ENCODE data around the gene UTP3.
A peak's percentile ranks its signal among the peaks of the same experiment; 100 is the strongest.

Gene UTP3

DNA sequence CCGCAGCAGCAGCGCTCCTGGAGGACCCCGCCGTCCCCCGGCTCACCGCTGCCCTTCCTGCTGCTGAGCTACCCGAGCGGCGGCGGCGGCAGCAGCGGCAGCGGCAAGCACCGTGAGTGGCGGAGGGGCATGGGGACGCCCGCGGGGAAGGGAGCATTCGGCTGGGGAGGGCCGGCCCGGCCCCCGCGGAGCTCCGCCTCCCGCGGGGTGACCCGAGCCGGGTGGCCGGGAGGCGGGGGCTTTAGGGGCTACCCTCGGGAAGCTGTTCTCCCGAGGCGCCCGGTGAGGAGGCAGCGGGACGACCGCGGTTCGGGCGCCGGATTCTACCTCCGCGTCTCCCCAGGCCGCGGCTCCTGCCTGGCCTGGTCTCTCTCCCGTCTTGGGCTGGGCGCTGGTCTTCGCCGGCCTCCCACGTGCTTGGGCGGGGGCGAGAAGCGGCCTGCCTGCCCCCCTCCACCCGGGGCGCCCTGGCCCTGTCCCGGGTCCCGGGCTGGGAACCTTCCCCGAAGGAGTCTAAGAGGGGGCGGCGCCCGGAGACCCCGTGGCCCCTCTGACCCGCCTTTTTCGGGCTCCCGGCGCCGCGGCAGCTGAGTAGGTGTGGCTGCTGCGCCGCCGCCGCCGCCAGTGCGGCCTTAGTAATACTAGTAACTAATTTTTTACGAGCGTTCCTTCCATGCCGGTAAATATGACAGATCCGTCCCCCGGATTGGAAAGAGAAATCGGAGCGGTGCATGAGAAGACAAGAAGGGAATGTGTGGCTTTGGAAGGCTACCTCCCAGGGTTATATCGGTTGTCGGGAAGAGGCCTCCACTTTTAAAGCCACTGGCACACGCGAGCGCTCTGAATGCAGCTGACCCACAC is 17.1 kb downstream of the UTP3 start:
- TF ChIP-seq MYC (IDR thresholded peaks at IDR 0.05; ENCODE audit: low read depth, low read length) (peak; percentile 49), POLR2A (IDR thresholded peaks at IDR 0.05; ENCODE audit: extremely low read depth, insufficient read length) (peak; percentile 9)
- TF ChIP-seq, protein P1, sequence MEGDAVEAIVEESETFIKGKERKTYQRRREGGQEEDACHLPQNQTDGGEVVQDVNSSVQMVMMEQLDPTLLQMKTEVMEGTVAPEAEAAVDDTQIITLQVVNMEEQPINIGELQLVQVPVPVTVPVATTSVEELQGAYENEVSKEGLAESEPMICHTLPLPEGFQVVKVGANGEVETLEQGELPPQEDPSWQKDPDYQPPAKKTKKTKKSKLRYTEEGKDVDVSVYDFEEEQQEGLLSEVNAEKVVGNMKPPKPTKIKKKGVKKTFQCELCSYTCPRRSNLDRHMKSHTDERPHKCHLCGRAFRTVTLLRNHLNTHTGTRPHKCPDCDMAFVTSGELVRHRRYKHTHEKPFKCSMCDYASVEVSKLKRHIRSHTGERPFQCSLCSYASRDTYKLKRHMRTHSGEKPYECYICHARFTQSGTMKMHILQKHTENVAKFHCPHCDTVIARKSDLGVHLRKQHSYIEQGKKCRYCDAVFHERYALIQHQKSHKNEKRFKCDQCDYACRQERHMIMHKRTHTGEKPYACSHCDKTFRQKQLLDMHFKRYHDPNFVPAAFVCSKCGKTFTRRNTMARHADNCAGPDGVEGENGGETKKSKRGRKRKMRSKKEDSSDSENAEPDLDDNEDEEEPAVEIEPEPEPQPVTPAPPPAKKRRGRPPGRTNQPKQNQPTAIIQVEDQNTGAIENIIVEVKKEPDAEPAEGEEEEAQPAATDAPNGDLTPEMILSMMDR (IDR thresholded peaks at IDR 0.05; ENCODE audit: low read depth, low read length), result no peak
- TF ChIP-seq, protein P2, sequence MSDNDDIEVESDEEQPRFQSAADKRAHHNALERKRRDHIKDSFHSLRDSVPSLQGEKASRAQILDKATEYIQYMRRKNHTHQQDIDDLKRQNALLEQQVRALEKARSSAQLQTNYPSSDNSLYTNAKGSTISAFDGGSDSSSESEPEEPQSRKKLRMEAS (IDR thresholded peaks at IDR 0.05; ENCODE audit: low read depth, low read length), result peak; percentile 79
- peak; percentile 82 for DNase-seq (ENCODE audit: low read depth)

DNA sequence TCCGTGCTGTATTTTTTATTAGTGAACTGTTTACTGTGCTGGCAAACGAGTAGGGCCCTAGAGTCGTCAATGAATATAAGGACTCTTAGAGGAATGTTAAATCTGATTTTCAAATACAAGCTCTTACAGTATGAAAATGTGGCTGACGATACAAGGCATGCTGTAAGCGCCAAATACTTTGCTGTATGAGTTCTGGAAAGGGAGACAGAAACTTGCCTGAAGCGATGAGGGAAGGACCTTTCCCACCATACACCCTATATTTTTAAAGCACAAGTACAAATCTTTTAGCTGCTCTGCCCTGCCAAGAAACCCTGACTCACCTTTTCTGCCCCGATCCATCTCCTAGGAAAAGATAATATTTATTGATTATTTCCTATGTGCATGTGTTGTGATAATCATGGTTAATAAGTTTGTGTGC is 17.7 kb downstream of the UTP3 start:
- no peak for DNase-seq (ENCODE audit: low read depth)
- TF ChIP-seq, protein P1 (IDR thresholded peaks at IDR 0.05; ENCODE audit: low read depth, low read length), result no peak
- TF ChIP-seq, protein P2 (IDR thresholded peaks at IDR 0.05; ENCODE audit: low read depth, low read length), result no peak
- TF ChIP-seq POLR2A (IDR thresholded peaks at IDR 0.05; ENCODE audit: extremely low read depth, insufficient read length), result no peak
- no peak for TF ChIP-seq MYC (IDR thresholded peaks at IDR 0.05; ENCODE audit: low read depth, low read length)

More for the DNA sequence above, 17.1 kb downstream of the UTP3 start:
- H3K4me3 ChIP-seq (ENCODE audit: low read depth, low read length), result peak overlapping the region; percentile 82

DNA sequence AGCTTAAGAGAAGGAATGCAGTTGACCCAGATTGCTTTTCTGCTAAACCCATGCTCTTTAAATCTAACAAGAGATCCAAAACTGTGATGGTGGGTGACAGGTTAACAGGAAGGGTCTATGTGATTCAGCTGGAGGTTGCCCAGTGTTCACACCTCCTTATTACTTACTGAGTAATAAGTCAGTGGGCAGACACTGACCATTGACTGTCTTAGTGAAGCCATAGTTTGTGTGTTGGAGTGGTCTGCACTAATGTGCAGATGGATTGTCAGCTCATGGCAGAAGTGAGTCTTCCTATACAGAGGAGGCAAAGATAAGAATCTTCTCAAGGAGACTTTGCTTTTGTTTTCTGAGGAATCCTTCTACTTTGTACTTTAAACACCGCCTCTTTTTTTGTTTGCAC is 18.2 kb downstream of the UTP3 start:
- H3K4me3 ChIP-seq (ENCODE audit: low read depth, low read length), result peak overlapping the region; percentile 82
- DNase-seq (ENCODE audit: low read depth), result peak; percentile 14
- no peak for TF ChIP-seq MYC (IDR thresholded peaks at IDR 0.05; ENCODE audit: low read depth, low read length)
- TF ChIP-seq, protein P2 (IDR thresholded peaks at IDR 0.05; ENCODE audit: low read depth, low read length), result no peak
- no peak for TF ChIP-seq POLR2A (IDR thresholded peaks at IDR 0.05; ENCODE audit: extremely low read depth, insufficient read length)
- TF ChIP-seq, protein P1 (IDR thresholded peaks at IDR 0.05; ENCODE audit: low read depth, low read length), result no peak

More for the DNA sequence above, 17.7 kb downstream of the UTP3 start:
- H3K4me3 ChIP-seq (ENCODE audit: low read depth, low read length), result peak overlapping the region; percentile 82

DNA sequence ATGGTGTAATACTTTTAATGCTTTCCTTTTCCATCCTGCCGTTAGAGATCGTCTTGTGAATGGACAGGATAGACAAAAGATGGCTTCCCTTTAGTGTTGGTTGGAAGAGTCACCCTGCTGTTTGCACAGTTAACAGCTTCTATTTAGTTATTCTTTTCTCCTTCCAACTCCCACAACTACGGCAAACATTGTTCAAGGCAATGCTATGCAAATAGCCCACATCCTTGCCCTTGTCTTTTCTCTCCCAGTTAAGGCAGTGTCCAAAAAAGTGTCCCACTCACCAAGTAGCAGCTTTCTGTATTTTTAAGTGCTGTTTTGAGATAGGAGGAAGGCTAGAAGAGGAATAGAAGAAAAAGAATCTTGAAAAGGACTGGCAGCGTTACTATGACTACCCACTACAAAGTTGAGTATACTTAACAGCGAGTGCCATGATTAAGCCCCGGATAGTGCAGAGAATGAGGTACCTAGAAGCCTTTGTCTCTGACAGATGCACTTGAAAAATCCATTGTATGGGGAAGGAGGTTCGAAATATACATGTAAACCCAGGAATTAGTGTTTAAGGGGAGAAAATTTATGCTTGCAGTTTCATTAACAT is 21.4 kb downstream of the UTP3 start:
- DNase-seq (ENCODE audit: low read depth), result no peak
- H3K4me3 ChIP-seq (ENCODE audit: low read depth, low read length), result no peak overlapping the region
- TF ChIP-seq, protein P1 (IDR thresholded peaks at IDR 0.05; ENCODE audit: low read depth, low read length), result no peak
- TF ChIP-seq POLR2A (IDR thresholded peaks at IDR 0.05; ENCODE audit: extremely low read depth, insufficient read length) (no peak), MYC (IDR thresholded peaks at IDR 0.05; ENCODE audit: low read depth, low read length) (no peak)
- TF ChIP-seq, protein P2 (IDR thresholded peaks at IDR 0.05; ENCODE audit: low read depth, low read length), result no peak

DNA sequence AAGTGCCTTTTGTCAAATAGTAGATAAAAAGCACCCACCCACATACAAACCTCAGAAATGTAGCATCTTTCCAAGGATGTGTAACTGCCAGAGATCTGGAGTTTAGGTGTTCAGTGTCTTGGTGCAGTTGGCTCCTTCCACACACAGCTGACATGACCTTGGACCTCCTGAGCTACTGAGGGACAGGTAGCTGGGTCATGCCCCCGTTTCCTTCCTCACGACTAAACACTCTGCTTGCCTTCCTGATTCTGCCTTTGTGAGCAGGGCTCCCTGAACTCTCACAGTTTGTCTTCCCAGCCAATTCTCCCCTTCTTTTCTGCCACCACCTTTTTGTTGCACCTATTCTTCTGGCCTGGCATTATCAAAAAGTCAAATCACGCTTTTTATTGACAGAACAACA is 23.3 kb downstream of the UTP3 start:
- TF ChIP-seq, protein P1 (IDR thresholded peaks at IDR 0.05; ENCODE audit: low read depth, low read length), result no peak
- TF ChIP-seq, protein P2 (IDR thresholded peaks at IDR 0.05; ENCODE audit: low read depth, low read length), result no peak
- TF ChIP-seq POLR2A (IDR thresholded peaks at IDR 0.05; ENCODE audit: extremely low read depth, insufficient read length), result no peak
- TF ChIP-seq MYC (IDR thresholded peaks at IDR 0.05; ENCODE audit: low read depth, low read length), result no peak

More for the DNA sequence above, 23.3 kb downstream of the UTP3 start:
- H3K4me3 ChIP-seq (ENCODE audit: low read depth, low read length), result no peak overlapping the region
- DNase-seq (ENCODE audit: low read depth), result no peak

All from NB4 (cell line).